HG02759 (cell line): ENCODE measurements around the gene COX10.

ENCODE experiments used
- ATAC-seq: cut with Tn5 transposase; IDR thresholded peaks from one replicate; pipeline ENCODE4 v1.9.1; 2021; ENCODE audit warnings: mild to moderate bottlenecking, moderate library complexity; ENCODE audit not compliant: unreplicated experiment

The COX10 gene

GRCh38 chr17:14068542-14069250 is 608 bp upstream of the COX10 start:
- no peak for ATAC-seq

GRCh38 chr17:14070344-14070984 is 1.2 kb downstream of the COX10 start:
- ATAC-seq: no peak

DNA sequence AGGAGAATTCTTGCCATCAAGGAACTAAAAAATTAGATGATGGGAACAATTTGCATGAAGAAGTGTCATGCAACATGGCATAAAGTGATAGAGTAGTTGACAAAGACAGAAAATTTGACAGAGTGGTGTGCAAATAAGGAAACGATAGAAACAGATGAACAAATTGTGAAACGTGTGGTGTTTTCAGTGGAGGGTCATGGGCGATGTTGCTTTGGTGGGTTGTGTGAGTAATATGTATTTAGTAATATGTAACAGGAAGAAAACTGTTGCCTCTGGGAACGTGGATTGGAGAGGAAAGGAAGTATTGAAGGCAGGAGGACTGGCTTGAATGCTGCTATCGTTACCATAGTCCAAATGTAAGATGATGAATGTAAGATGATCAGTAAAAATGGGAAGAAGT is 3.6 kb downstream of the COX10 start:
- ATAC-seq: no peak

DNA sequence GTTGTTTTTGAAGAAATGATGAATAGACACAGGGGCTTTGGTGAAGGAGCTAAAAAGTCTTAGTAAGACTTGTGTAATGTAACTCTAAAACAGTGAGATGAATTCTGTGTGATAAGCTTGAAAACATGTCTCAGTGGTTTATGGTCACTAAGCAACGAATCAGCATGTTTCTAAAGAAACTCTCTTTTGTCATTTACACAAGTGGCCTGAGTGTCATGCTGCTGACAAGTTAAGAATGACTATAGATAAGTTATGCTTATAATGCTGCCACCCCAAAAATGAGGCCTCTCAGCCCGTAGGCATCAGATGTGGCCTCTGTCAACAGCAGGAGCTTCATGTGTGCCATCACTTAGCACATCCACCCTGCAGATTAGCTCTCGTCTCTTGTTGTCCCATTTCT is 8.7 kb downstream of the COX10 start:
- no peak for ATAC-seq

- ATAC-seq: no peak
Measured at GRCh38 chr17:14080847-14081251, 11.5 kb downstream of the COX10 start.

GRCh38 chr17:14082848-14083247 is 13.5 kb downstream of the COX10 start:
- ATAC-seq: no peak

DNA sequence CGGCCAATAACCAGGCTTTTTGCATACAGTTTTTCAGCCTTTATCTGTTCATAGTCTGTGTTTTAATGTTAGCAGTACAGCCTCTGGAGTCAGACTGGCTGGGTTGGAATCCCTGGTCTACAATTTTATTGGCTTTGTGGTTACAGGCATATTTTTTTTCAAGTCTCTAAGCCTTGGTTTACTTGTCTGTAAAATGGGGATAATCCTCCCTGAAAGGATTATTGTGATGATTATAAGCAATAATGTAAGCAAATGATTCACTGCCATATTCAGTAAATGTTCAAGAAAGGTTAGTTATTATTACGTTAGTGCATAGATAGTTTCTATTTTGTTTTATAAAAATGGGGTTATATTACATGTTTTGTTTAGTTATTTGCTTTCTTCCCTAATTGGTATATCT is 15.7 kb downstream of the COX10 start:
- ATAC-seq: no peak

DNA sequence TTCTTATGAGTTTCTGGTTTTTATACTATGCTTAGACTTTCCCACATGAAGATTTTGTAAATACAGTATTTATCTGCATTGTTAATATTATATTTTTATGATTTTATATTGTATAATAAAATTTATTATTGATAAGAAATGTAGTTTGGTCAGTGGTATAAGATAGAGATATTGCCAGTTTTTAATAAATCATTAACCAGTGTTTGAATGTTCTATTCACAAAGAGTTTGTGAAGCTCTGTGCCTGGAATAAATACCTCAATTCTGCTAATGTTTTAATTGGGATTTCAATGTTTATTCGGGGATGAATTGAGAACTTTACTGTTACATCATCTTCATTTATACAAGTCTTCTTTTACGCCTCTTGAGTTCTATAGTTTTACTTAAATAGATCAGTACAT is 16.9 kb downstream of the COX10 start:
- no peak for ATAC-seq

GRCh38 chr17:14089179-14089578 is 19.9 kb downstream of the COX10 start:
- ATAC-seq: no peak

- no peak for ATAC-seq
Measured at GRCh38 chr17:14091367-14091766, 22.1 kb downstream of the COX10 start.

- no peak for ATAC-seq
Measured at GRCh38 chr17:14092808-14093207, 23.5 kb downstream of the COX10 start.

DNA sequence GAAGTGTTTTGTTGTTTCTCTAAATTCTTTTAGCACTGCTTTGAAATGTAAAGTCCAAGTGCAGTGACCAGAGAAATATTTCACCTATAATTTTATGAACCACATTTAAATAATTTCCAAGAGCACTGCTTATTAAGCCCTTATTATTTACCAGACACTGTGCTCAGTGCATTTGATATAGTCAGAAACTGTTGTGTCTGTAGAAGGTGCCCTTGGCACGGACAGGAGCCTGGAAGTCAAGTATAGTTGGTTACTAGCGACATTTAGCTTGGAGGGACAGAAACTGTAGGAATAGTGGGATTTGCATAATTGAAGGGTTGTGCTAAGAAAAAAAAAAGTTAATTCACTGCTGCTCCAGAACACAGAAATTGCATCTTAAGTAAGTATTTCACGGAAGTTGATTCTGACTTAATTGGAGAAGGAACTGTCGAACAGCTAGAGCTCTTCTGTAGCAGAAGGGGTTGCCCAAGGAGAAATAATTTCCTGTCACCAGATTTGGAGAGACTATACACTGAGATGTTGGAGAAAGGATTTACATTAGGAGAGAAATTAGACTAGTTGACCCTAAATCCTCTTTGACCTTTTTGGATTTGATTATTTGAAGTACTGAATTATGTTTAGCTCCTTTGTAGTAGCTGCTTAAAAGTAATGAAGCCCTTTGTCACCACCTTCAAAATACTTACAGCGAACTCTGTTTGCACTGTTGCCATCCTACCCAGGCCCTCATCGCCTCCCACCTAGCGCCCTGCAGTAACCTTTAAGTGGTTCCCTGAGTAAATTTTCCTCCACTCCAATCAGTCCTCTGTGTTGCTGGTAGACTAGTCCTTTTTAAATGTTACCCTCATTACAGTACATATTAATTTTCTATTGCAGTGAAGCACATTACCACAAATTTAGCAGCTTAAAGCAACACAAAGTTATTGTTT is 25.6 kb downstream of the COX10 start:
- ATAC-seq: no peak

- no peak for ATAC-seq
Measured at GRCh38 chr17:14095631-14096030, 26.3 kb downstream of the COX10 start.

DNA sequence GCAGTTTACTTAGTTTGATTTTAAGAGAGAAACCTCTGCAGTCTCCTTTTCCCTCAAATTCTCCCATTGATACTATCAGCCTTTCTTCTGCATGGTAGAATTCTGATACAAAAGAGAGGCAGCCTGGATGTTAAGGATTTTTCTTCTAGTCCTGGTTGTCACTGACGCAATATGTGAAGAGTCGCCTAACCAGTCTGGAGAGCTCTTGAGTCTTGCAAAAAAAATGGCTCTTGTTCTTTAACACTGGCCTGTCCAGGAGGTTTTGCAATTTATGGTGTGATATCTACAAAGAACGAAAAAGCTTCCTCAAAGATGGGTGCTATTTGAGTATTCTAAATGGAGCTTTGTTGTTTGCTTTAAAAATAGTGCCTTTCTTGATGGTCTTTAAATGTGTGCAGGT is 28.9 kb downstream of the COX10 start:
- no peak for ATAC-seq

GRCh38 chr17:14101976-14102375 is 32.7 kb downstream of the COX10 start:
- ATAC-seq: no peak

- no peak for ATAC-seq
Measured at GRCh38 chr17:14103836-14104235, 34.5 kb downstream of the COX10 start.

GRCh38 chr17:14104734-14105133 is 35.4 kb downstream of the COX10 start:
- no peak for ATAC-seq

- no peak for ATAC-seq
Measured at GRCh38 chr17:14107889-14108288, 38.6 kb downstream of the COX10 start.

GRCh38 chr17:14112407-14112806 is 43.1 kb downstream of the COX10 start:
- no peak for ATAC-seq

DNA sequence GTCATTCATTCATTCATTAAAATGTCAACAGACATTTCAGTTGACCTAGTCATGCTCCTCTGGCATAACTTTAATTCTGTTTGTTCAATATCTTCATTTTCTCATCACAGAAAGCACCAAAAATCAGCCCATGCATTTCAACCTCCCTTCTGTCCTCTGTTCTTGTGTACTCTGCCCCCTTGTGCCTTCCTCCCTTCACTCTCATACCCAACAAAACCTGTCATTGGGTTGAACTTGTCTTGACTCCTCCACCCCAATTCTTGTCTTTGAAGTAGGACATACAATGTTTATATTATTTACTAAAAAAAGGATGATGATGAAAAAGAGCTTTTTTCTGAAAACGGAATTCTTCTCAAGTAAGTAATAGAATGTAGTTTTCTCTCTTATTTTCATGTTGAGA is 43.8 kb downstream of the COX10 start:
- no peak for ATAC-seq

DNA sequence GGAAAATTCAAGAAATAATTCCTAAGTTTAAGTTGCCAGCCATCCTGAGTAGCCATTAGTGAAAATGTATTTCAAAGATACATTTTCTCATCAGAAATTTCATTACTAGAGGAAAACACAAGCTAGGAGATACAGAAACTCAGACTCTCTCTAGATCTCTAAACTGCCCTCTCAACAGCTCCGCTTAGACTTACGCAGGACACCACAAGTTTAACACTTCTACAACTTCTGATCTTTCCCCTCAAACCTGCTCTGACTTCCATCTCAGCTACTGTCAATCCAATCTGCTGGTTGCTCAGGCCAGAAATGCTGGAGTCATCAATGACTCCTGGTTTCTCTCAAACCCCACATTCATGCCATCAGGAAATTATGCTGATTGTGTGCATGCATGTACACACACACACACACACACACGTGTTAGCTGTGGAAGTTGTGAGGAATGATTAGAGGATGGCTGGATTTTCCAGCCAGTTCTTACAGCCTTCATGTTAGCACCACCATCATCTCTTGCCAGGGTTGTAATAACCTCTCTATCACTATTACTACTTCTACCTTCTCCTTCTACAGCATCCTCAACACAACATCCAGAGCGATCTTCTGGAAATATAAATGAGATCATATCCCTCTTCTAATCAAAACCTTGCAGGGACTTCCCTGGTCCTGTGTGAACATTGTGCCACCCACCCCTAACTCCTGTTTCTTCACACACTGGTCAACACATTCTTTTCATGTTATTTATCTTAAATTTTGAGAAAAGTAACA is 47.1 kb downstream of the COX10 start:
- ATAC-seq: no peak
